HG03520 (cell line): ENCODE results near the gene ADNP2.

Experiments used
- ATAC-seq: cut with Tn5 transposase; IDR thresholded peaks from one replicate; pipeline ENCODE4 v1.9.1; 2021; ENCODE audit warnings: mild to moderate bottlenecking, moderate library complexity; ENCODE audit not compliant: unreplicated experiment

Gene ADNP2

GRCh38 chr18:80187956-80188642, 79.0 kb downstream of the ADNP2 start:
- no peak for ATAC-seq

- ATAC-seq: no peak
These were observed 79.8 kb downstream of the ADNP2 start for GRCh38 chr18:80188643-80189530.

- ATAC-seq: no peak
These were observed 80.4 kb downstream of the ADNP2 start for GRCh38 chr18:80189531-80189865.
